HG03378 (cell line): Measurements from ENCODE around the gene UACA.

Experiments
- ATAC-seq: cut with Tn5 transposase; IDR thresholded peaks from one replicate; pipeline ENCODE4 v1.9.1; 2021; ENCODE audit warnings: mild to moderate bottlenecking, moderate library complexity; ENCODE audit not compliant: unreplicated experiment

UACA gene

GRCh38 chr15:70788114-70789049 is 25.0 kb upstream of the UACA start:
- ATAC-seq = no peak

GRCh38 chr15:70786996-70787395 is 23.6 kb upstream of the UACA start:
- ATAC-seq = no peak

GRCh38 chr15:70783610-70784022 is 20.3 kb upstream of the UACA start:
- no peak for ATAC-seq

- no peak for ATAC-seq
These were observed 19.7 kb upstream of the UACA start for GRCh38 chr15:70783041-70783440.

GRCh38 chr15:70781236-70781635 is 17.9 kb upstream of the UACA start:
- ATAC-seq = no peak

- ATAC-seq = no peak
These were observed 15.1 kb upstream of the UACA start for GRCh38 chr15:70778258-70779076.

- ATAC-seq = no peak
These were observed 14.0 kb upstream of the UACA start for GRCh38 chr15:70777170-70777926.

- no peak for ATAC-seq
These were observed 11.8 kb upstream of the UACA start for GRCh38 chr15:70775160-70775559.

GRCh38 chr15:70772402-70772801 is 9.0 kb upstream of the UACA start:
- ATAC-seq = no peak

GRCh38 chr15:70770863-70771262 is 7.5 kb upstream of the UACA start:
- ATAC-seq = no peak

GRCh38 chr15:70768257-70768883 is 5.0 kb upstream of the UACA start:
- ATAC-seq = no peak

GRCh38 chr15:70767667-70768066 is 4.3 kb upstream of the UACA start:
- ATAC-seq = no peak

- ATAC-seq = no peak
These were observed 3.2 kb upstream of the UACA start for GRCh38 chr15:70766597-70766996.

- ATAC-seq = no peak
These were observed 2.3 kb upstream of the UACA start for GRCh38 chr15:70765504-70766281.

- no peak for ATAC-seq
These were observed 782 bp upstream of the UACA start for GRCh38 chr15:70763950-70764730.

GRCh38 chr15:70762469-70763119 is 764 bp downstream of the UACA start:
- no peak for ATAC-seq

- no peak for ATAC-seq
These were observed 1.4 kb downstream of the UACA start for GRCh38 chr15:70761931-70762468.

- no peak for ATAC-seq
These were observed 2.3 kb downstream of the UACA start for GRCh38 chr15:70761046-70761445.
